Measurements from ENCODE around the gene GSC2.

The GSC2 gene

DNA sequence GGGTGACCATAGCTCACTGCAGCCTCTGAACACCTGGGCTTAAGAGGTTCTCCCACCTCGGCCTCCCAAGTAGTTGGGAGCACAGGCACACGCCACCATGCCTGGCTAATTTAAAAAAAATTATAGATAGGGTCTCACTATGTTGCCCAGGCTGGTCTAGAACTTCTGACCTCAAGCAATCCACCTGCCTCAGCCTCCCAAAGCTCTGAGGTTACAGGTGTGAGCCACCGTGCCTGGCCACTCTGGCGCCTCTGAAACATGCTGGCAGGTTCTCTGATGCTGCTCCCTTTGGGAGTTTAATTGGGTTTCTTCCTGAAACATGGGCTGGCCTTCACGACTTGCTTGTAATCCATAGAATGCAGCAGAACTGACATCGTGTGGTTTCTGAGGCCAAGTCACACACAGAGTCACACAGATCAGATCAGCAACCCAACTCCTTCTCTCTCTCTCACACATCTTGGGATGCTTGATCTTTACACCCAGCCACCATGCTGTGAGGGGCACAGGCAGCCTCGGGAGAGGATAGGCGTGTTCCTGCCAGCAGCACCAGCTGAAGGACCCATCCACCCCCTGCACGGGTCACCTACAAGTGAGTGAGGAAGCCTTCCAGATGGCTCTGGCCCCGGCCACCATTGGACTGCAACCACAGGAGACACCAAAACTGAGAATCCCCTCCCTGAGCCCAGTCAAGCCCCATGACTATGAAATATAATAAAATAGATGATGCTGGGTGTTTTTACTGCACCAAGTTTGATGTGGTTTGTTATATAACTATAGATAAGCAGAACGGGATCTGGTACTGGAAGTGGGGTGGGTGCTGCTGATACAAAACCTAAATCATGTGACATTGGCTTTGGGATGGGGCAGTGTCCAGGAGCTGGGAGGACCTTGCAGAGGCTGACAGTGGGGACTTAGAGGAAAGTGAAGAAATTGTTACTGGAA lies 3.1 kb upstream of the GSC2 start:
- DNase-seq, result no peak

DNA sequence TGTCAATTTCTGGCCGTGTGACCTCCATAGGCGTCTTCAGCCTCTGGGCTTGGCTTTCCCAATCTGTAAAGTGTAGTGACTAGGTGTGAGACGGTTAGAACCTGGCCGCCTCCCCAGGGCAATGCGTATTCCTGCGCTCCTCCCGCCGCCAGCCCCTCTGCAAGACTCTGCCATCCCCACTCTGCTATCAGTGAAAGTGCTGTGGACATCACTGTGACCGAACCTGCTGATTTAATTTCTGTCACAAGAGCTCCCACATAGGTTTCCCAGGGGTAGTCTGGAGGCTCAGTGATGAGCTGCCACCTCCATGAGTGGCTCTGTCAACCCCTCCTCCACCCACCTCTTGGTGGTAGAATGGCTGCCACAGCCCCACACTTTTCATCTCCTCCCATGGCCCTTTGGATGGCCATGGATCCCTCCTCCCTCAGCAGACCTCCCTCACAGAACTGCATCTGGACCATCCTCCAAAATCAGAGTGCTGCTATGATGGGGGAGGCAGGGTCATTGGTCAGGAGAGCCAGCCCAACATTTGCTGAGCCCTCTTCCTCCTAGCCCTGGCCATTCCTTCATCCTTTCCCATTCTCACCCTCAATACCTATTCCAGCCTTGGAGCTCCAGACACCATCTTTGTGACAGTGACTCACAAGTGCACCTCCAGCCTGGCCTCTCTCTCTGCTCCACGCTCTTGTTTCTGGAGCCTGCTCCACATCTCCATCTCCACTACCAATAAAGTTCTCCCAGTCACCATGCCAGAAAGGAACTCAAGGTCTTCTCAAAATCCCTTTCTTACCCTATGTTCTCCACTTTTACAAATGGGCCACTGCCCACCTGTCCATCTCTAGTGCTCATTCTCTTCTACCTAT lies 1.5 kb upstream of the GSC2 start:
- DNase-seq, result no peak

DNA sequence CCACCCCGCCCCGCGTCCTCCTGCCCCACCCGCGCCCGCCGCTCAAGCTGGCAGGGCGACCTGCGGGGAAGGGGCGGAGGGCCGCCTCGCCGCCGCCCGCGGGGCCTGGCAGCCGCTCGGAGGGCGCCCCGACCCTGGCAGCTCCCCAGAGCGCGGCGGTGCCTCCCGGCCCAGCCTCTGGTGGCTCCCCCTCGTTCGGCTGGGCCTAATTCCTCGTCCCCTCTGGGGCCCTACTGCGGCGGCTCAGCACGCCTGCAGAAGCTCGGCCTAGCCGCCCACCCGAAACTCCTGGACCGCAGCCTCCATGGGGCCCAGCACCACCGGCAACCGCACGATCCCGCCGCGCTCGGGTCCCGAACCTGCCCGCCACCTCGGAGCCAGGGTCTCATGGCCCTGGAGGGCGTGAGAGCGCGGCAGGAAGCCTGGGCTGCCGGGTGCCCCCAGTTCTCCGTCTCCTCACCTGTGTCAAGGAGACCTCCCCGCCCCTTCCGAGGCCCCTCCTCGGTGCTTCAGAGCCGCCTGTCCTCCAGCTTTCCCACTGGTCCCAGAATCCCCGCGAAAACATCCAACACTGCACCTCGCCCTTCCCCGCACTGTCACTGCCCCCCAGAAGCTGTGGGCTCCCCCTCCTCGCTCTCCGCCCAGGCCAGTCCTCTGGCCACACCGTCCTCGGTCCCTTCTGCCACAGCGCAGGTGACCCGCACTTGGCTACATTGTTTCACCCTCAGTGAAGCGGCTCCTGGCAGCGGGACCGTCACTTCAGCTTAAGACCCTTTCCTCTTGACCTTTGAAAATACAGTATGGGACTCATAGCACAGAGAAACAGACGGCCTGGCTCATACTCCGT lies 613 bp upstream of the GSC2 start:
- no peak for DNase-seq

DNA sequence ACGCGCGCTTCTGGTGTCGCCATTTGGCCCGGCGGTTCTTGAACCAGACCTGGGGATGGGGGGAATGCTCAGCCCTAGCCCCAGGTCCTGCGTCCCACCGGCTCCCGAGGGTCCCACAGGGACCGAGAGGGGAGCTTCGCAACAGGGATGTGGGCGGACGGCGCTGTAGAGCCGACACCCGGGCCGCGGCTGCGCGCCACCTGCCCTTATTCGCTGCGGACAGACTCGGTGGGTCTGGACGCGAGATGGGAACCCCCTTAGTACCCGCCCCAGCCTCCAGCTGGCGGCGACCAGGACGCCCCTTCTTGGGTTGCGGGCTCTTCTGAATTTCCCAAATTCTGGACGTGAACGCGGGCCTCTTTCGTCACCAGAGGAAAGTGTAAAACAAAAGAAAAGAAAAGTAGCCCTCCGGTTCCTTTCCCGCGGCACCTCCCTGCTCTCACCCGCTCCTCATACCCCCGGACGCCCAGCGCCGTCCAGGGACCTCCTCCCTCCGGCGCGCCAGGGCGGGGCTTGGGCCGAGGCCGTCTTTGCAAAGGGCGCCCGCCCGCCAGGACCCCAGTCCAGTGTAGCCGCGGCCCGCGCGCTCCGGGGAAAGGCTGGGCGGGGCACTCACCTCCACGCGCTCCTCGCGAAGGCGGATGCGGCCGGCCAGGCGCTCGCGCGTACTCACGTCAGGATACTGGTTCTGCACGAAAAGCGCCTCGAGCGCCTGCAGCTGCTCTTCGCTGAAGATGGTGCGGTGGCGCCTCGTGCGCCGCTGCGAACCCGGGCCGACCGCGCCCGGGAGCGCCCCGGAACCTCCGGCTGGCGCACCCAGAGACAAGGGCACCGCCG lies 827 bp downstream of the GSC2 start:
- DNase-seq, result peak; percentile 51

DNA sequence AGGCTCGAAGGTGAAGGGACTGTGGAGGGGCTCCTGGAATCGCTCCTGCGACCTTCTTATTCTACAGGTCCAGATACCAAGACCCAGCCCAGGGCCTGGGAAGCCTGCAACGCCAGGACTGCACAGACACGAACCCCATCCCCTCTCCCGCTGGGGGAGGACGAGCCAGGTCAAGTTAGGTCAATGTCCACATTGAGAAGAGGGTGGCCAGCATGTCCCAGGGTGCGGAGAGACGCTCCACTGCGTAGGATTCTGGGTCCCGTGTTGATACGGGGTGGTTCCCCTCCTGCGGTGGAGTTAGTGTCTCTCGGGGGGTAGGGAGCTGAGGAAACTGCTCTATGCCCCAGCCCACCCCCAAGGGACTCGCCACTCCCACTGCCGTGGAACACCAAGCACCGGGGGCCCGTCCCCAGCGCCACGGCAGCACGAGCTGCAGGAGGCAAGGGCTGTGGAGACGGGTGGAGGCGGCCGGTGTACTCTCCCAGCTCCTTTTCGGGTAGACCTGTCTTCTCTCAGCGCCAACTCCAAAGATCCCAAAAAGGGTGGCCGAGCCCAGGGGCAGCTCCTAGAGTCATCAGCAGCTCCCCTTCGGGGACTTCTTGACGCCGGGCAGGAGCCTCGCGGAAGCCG lies 1.6 kb downstream of the GSC2 start:
- no peak for DNase-seq

DNA sequence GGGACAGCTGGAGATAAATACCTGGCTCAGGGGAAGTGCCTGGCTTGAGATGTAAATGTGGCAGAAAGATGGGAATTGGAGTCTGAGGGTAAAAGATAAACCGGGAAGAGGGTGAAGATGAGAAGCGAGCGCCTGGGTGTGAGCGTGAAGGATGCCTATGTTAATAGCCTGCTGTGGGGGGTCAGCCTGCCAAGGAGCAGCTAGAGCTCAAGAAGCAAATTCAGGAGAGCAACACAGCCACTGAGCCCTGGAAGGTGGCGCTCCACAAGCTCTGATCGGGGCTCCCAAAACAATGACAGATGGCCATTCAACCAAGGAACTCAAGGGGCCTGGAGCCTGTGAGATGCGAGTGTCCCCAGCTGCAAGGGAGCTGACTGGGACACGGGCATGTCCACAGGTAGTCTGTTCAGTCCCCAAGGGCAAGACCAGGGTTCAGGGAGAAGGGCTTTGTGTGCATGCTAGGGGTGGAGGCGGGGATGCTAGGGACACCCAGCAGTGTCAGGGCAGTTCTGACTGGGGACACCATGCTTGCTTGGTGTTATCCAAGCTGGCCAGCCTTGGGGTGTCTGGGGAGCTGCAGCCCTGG lies 2.8 kb downstream of the GSC2 start:
- DNase-seq, result no peak

DNA sequence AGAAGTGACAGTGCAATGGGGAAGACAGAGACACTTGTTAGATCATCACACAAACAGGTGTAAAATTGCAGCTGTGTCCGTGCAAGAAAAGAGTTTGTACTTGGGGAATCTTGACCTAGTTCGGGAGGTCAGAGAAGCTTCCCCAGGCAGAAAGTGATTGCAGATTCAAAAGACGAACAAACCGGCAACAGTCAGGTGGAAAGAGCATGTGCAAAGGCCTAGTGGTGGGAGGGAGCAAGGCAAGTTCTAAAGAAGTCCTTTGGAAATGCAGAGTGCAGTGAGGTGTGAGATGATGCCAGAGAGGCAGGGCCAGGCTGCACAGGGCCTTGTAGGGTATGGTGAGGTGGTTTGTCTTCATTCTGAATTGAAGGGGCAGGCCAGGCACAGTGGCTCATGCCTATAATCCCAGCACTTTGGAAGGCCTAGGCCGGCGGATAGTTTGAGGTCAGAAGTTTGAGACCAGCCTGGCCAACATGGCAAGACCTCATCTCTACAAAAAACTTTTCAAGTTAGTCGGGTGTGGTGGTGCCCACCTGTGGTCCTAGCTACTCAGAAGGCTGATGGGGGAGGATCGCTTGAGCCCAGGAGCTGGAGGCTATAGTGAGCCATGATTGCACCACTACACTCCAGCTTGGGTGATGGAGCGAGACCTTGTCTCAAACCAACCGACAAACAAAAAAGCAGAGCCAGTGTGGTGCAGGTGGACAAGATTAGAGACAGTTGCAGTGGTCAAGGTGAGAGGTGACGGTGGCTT lies 3.7 kb downstream of the GSC2 start:
- DNase-seq, result no peak

DNA sequence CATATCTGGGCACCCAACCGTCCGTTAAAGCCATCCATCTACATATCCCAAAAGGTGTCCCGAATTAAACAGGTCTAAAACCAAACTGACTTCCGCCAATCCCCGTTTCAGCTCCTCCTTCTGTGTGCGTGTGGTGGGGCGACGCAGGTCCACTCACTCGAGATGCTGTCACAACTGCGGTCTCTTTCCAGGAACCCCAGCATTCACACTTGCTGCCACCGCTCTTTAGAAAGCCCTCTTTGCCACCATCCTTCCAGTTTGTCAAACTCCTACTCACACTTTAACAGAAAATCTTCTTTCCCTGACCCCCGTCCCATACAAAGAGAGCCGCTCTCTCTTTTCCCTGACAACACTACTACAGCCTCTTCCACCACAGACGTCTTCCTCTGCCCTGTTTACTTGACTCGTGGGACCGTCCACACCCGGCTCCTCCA lies 6.1 kb downstream of the GSC2 start:
- peak; percentile 42 for DNase-seq

DNA sequence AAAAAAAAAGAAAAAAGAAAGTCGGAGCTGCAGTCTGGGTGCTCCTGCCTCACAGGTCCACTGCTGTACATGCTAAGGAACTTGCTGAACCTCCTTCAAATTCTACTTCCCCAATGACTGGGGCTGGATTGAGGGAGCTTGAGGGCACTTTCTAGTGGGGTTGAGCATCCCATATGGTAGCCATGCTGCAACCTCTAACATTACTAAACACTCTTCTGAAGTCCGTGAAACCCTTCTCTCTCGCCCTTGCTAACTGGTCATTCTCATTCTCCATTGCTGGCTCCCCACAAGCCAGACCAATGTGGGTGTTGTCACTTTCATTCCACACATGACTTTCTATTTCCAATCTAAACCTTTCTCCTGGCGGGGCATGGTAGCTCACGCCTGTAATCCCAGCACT lies 6.9 kb downstream of the GSC2 start:
- DNase-seq, result no peak

DNA sequence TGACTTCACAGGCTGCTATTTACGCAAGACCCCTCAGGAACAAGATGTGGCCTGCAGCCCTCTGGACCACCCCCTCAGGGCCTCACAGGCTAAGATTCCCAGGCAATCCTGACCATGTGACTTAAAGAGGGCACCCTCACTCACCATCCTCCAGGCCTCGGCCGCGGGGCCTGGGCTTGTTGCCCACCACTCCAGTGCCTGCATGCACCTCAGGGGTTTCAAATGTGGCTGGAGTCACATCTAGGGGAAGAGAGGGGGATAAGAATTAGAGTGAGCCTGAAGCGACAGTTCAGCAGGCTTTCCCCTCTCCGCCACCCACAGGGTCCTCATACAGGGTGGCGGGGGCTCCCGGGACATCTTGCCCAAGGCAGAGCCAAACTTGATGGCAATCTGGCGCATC lies 7.7 kb downstream of the GSC2 start:
- DNase-seq, result no peak

DNA sequence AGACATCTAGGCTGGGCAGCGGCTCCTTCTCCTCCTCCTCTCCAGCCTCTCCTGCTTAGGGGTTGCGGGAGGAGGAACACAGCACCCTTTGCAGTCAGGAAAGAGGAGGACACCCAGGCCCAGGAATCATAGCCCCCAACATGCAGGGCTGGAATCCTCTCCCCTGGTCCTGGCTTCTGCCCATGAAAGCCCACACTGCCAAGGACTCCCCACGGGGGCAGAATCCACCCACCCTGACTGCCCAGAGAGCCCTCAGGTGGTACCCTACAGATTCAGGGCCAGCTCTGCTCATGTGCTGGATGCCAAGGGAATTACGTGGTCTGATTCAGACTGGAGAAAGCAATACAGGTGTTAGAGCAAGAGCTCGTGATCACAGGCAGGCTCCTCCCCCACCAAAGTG lies 10.1 kb downstream of the GSC2 start:
- no peak for DNase-seq

DNA sequence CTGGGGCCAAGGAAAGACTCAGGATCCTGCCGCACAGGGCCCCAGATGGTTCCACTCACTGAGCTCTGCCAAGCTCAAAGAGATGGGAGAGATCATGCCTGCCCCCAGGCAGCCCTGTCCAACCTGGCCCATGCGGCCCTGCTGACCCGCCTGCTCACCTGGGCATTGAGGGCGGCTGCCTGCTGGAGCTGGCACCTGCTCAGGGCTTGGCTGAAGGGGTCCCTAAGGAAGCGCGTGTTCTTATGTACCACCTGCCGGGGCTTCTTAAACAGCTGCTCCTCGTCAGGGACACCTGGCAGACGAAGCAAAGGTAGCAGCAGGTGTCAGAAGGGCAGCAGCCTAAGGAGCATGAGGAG lies 11.1 kb downstream of the GSC2 start:
- no peak for DNase-seq

DNA sequence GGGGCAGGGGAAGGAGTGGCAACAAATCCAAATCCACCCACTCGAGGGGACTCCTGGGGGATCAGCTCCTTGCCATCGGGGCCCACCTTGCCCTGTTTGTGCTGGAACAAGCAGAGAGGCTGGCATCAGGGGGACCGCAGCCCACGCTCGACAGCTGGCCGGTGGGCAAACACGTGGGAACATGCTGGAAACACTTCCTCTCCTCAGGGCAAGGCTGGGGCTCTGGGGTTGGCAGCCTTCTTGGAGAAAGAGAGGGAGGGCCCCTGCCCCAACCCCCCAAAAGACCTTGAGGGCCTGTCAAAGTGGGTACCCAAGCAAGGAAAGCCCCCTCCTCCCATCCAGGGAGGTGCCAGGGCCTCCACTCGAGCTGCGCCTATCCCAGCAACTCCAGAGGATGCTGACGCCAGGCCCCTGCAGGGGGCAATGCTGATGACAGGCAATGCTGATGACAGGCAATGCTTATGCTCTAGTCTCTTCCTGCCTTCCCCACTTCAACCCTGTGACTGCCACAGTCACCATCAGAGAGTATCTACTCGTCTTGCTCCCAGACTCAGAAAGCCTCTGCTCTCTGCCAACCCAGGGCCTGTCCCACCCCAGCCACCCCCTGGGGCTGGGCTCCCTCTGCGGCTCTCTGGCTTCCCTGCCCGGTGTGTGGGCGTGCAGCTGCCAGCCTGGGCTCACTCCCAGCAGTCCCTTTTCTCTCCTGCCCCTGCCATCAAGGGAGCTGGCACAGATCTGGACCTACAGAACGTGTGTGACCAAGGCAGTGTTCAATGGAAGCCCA lies 11.7 kb downstream of the GSC2 start:
- DNase-seq, result no peak

DNA sequence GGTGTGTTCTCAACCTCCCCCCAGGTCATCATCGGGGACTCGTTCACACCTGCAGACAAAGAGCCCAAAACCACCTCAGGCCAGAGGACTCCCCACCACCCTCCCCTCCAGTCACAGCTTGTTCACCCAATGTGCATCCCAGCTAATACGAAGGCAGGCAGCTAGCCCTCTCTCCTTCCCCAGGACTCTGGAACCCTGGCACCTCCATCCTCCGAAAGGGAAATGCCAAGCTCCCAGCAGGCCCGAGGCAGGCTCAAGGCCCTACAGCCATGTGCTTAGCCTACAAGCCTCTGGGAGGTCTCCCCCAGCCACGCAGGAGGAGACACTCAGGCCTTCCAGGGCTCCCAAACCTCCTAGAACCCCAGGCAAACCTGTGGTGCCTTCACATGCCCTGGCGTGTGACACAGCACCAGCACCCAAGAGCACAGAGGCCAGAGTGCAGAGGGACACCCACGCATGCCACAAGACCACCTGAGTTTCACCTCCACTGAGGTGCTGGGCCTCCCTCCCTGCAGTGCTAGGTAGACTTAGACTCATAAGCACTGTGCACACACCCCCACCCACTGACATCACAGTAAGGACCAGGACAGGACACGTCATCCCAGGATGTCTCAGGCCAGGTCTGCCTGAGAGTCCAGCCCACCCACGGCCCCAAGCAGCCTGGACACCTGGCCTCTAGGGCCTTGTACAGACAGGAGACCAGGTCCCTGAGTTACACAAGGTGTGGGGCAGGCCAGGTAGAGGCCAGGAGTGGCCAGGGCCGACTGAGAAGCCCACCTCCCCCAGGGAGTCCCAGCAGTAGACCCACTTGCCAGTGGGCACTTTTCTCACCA lies 12.5 kb downstream of the GSC2 start:
- DNase-seq, result no peak

DNA sequence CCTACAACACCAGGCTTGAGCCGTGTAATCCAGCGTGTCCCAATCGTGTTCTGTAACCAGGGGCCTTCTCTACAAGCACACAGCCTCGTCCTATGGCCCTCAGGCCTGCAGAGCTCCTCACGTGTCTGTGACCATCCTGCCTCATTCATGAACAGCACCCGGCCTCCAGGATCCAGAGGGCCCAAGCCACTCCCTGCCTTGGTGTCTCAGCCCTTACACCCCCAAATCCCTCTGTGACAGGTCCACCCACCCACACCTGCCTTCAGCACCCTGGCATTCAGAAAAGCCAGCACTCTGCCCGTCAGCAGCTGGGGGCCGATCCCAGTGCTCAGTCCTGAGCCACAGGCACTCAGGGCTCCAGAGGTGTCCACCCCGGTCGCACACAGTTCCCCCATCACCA lies 13.2 kb downstream of the GSC2 start:
- DNase-seq, result no peak

DNA sequence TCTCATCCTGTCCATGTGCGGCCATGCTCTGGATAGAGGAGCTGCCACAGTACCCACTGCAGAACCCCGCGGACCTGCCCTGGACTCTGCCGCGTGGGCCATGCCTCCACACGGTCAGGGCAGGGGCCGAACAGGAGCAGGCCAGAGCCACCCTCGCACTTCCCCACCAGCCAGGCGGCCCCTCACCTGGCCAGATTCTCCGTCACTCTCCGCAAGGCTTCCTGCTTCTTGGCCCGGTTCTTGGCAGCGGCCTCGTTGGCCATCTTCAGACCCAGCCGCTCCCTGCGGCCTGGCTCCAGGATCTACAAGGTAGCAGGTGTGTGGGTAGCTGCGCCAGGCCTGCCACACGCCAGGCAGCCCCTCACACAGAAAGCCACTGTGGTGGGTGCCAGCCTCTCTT lies 15.2 kb downstream of the GSC2 start:
- DNase-seq, result no peak

DNA sequence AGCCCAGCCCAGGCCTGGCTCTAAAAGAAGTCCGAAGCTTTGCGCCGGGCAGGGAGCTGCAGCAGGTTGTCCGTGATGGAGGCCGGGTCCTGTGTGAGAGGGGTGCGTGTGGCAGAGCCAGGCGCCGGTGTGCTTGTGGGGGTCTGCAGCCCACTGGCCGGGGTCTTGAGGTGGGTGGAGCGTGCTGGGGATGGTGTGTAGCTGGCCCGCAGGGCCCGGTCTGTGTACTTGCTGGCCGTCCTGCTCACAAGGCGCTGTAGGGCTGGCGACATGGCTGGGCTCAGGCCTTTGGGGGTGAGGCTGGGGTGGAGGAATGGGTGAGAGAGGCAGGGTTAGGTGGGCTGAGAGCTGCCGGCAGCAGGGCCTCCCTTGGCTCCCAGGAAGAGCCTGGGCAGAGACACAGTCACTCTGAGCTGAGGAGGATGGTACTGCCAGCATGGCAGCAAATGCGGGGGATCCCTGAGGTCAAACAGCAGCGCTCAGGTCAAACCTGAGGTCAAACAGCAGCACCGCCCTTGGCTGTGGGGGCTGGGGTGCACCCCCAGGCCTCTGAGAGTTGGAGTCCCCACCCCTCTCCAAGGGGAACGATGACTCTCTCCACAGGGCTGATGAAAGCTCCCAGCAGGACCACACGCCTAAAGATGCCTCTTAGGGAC lies 15.8 kb downstream of the GSC2 start:
- DNase-seq, result no peak

DNA sequence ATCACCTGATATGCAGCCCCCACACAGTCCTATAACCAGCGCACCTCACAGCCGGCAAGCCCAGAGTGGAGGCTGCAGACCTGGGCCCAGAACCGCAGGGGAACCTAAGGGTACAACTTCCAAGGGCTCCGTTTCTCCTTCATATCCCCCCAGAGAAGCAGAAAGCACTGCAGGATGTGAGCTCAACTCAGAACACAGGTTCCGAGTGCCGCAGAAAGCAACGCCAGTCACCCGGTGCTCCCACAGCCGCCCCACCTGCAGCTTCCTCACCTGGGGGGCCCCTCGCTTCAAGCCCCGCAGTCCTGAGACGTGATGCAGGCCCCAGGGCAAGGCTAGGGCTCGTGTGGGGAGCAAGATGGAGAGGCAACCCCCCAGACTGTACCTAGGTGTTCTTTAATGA lies 16.5 kb downstream of the GSC2 start:
- DNase-seq, result no peak

All from activated naive CD4-positive, alpha-beta T cell treated with Interleukin-2 at 50 U/mL for 16 hours (primary cell).